Measurements from ENCODE around the gene ARHGEF17. TPM values are rescaled to one million over a fixed set of nuclear protein-coding genes. Genes with fewer than 3 reads are reported as not detected.

ARHGEF17 gene
- total RNA-seq, 1 donor from 2014 or later = 13.0 TPM

- no peak for DNase-seq (ENCODE audit: low read depth, low spot score)
Observed at GRCh38 chr11:73403541-73403940, 95.5 kb downstream of the ARHGEF17 start.

GRCh38 chr11:73404048-73404447 is 96.0 kb downstream of the ARHGEF17 start:
- no peak for DNase-seq (ENCODE audit: low read depth, low spot score)

DNA sequence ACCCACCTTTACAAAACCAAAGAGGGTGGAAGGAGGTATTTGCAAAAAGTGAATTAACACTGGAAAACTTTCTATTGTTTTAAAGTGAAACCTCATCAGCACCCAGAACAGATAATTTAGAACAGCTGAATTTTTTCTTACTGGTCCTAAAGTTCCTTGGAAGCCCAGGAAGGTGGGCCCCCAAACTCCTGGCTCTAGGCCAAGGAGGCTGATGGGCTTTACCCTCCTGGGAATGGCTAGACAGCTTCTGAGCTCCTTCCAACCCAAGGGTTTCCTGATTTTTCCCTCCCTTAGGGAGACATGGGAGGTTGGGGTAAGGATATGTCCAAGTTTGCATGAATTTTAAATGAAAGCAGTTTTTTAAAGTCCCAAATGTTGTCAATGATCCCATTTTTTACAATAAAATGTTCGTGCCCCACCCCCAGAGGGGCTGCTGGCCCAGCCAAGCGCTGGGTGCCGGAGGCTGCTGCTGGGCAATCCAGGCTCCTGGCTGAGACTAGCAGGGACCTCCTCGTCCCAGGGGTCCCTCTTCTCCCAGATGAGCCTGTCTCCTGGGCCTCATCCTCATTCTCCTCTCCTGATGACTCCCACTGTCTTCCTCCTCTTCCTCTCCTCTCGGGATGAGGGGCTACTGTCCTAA is 96.5 kb downstream of the ARHGEF17 start:
- no peak for DNase-seq (ENCODE audit: low read depth, low spot score)

DNA sequence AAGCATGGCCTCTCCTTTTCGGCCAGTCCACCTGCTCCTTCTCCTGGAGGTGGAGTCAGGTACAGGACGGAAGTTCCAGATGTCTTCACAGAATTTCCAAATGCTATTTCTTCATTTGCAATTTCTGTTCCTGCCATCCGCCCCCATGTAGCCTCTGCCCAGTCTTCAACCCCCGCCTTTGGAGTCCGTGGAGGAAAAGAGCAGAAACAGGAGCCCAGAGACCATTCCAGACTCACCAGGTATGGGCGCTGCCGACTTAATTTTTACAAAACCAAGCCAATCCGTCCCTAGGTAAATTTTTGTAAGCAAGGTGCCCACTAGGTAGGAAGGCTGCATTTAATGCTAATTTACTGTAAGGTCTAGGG is 97.1 kb downstream of the ARHGEF17 start:
- DNase-seq (ENCODE audit: low read depth, low spot score) = no peak

DNA sequence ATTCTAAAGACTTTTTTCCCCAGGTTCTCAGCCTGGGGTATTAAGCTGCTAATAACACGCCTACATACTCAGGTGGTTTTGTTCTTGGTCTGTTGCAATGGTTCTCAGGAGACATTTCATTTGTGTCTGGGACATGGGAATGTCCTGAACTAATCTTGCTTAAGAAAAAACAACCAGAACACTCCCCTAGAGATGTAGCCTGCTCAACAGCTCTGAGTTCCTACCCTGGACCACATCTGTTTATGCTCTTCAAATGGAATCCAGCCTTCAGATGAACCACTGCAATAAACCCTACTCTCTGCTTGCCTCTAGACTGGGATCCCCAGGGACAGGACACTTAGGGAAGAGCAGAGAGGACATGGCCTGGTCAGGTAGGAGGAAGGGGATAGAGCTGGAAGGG is 98.1 kb downstream of the ARHGEF17 start:
- DNase-seq (ENCODE audit: low read depth, low spot score) = no peak

- no peak for DNase-seq (ENCODE audit: low read depth, low spot score)
Observed at GRCh38 chr11:73406619-73407018, 98.5 kb downstream of the ARHGEF17 start.

- DNase-seq (ENCODE audit: low read depth, low spot score) = no peak
Observed at GRCh38 chr11:73409431-73409830, 101.4 kb downstream of the ARHGEF17 start.

DNA sequence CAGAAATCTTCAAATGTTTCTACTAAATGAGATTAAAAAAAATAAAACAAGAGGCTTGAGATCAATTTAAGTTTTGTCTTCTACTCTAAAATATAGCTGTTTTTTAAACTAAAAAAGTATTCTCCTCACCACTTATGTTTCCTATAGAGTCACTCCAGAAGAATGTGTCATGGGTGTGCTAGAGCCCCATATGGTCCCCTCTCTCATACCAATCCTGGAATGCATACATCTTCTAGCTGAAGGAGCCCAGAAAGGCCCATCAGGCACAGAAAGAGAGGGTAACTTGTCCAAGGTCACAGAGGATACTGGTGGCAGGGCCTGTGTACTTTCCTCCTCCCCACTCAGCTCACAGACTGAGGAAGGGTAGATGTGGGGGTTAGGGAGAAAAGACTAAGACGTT is 102.6 kb downstream of the ARHGEF17 start:
- DNase-seq (ENCODE audit: low read depth, low spot score) = no peak

DNA sequence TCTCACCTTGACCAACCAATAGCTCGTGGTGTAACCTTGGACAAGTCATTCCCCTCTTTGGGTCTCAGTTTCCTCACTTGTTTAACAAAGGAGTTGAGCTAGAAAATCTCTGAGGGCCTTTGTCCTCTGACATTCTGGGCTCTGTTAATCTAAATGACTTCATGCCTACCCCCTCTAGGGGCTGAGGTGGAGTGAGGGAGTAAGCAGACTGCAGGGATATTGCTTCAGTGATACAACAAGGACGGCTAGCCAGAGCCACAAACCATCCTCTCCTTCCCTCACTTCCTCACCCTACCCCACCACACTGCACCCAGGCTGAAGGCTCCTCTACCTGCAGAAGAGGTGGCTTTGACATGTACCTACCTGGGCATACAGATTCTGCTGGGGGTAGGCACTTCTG is 103.0 kb downstream of the ARHGEF17 start:
- DNase-seq (ENCODE audit: low read depth, low spot score) = no peak

GRCh38 chr11:73412308-73412707 is 104.2 kb downstream of the ARHGEF17 start:
- DNase-seq (ENCODE audit: low read depth, low spot score) = no peak

DNA sequence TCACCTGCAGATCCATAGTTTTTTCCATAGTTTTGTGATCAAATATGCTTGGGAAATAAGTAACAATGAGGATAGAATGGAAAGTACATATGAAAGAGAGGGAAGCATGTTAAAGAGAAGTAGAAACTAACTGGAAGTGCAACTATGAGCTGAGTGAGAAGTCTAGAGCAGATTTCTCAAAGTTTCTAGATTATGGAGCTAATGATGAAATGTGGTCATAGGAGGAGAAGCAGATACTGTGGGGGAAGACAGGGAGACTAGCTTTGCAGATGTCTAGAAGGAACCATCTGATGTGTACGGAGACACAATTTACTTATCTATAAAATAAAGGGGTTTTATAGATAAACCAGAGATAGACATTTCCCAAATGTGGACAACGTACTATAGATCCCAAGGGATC is 105.2 kb downstream of the ARHGEF17 start:
- DNase-seq (ENCODE audit: low read depth, low spot score) = no peak

- no peak for DNase-seq (ENCODE audit: low read depth, low spot score)
Observed at GRCh38 chr11:73414977-73415651, 107.0 kb downstream of the ARHGEF17 start.

GRCh38 chr11:73415854-73416615 is 108.0 kb downstream of the ARHGEF17 start:
- DNase-seq (ENCODE audit: low read depth, low spot score) = no peak

GRCh38 chr11:73416786-73417185 is 108.7 kb downstream of the ARHGEF17 start:
- DNase-seq (ENCODE audit: low read depth, low spot score) = no peak

Other genes starting within 250 kb of the ARHGEF17 start
- gene FCHSD2, start 166.0 kb upstream of the ARHGEF17 start, total RNA-seq = 14.9 and 20.2 TPM in 2 replicates
- 2.3 and 6.3 TPM in 2 replicates for gene P2RY2, start 90.0 kb upstream of the ARHGEF17 start, total RNA-seq
- 0.13 TPM in 1 of 2 replicates, not detected in the other for gene P2RY6, start 35.9 kb upstream of the ARHGEF17 start, total RNA-seq
- 6.8 and 8.6 TPM in 2 replicates for gene RELT, start 68.1 kb downstream of the ARHGEF17 start, total RNA-seq